OCI-LY7 (cell line): ENCODE results near the gene CISH.

Experiments used
- EZH2phosphoT487 ChIP-seq: fragments of 200-600 bp; sonication (generic); IDR thresholded peaks from 2 replicates; pipeline ENCODE4 v1.6.1; 2018; ENCODE audit warnings: low read depth, borderline replicate concordance, mild to moderate bottlenecking, mixed run types, antibody characterized with exemption, low read length, moderate library complexity, mixed read lengths
- TF ChIP-seq, protein P1 (sequence below): fragments of 200-600 bp; sonication (generic); conservative IDR thresholded peaks from 2 replicates; pipeline ENCODE4 v1.5.1; 2014; ENCODE audit warnings: mild to moderate bottlenecking, antibody characterized with exemption, low read length, moderate library complexity, mixed read lengths

DNA sequence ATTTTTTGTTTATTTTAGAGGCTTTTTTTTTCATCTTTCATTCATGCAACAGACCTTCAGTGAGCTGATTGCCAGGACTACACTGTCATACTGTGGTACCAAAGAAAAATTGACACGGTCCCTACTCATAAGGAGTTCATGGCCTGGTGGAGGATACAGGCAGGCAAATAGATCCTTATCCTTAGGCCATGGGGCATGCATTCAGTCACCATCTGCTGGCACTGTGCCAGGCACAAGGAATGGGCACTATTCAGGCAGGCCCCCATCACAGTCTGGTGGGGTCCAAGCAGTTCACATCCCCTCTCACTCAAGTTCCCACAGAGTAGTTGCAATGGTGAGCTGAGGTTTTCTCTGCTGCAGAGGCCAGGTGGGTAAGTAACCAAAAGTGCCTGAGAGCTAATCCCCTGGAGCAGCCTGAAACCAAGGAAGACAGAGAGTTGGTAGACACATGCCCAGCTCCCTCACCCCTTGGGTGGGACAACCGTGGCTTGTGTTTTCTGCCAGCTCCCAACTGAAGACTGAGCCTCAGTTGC, 17.3 kb downstream of the CISH start:
- TF ChIP-seq, protein P1, sequence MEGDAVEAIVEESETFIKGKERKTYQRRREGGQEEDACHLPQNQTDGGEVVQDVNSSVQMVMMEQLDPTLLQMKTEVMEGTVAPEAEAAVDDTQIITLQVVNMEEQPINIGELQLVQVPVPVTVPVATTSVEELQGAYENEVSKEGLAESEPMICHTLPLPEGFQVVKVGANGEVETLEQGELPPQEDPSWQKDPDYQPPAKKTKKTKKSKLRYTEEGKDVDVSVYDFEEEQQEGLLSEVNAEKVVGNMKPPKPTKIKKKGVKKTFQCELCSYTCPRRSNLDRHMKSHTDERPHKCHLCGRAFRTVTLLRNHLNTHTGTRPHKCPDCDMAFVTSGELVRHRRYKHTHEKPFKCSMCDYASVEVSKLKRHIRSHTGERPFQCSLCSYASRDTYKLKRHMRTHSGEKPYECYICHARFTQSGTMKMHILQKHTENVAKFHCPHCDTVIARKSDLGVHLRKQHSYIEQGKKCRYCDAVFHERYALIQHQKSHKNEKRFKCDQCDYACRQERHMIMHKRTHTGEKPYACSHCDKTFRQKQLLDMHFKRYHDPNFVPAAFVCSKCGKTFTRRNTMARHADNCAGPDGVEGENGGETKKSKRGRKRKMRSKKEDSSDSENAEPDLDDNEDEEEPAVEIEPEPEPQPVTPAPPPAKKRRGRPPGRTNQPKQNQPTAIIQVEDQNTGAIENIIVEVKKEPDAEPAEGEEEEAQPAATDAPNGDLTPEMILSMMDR = no peak
- TF ChIP-seq EZH2phosphoT487 = no peak
